ENCODE data around the gene CT83.

GRCh38 chrX:116490104-116490503 lies 27.3 kb upstream of the CT83 start:
- no peak for TF ChIP-seq MAX (IDR thresholded peaks at IDR 0.05; ENCODE audit: insufficient read depth, insufficient read length)
- TF ChIP-seq, protein P1, sequence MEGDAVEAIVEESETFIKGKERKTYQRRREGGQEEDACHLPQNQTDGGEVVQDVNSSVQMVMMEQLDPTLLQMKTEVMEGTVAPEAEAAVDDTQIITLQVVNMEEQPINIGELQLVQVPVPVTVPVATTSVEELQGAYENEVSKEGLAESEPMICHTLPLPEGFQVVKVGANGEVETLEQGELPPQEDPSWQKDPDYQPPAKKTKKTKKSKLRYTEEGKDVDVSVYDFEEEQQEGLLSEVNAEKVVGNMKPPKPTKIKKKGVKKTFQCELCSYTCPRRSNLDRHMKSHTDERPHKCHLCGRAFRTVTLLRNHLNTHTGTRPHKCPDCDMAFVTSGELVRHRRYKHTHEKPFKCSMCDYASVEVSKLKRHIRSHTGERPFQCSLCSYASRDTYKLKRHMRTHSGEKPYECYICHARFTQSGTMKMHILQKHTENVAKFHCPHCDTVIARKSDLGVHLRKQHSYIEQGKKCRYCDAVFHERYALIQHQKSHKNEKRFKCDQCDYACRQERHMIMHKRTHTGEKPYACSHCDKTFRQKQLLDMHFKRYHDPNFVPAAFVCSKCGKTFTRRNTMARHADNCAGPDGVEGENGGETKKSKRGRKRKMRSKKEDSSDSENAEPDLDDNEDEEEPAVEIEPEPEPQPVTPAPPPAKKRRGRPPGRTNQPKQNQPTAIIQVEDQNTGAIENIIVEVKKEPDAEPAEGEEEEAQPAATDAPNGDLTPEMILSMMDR (IDR thresholded peaks at IDR 0.05; ENCODE audit: extremely low read depth in 1 of 2, insufficient read depth in 1 of 2, low read depth in 1 of 2, low read length in 2 of 2) = no peak
